Gastroesophageal sphincter (tissue), 4 donors: ENCODE results near the gene SUOX. TPM values are rescaled to one million over a fixed set of nuclear protein-coding genes. Genes with fewer than 3 reads are reported as not detected.
"Not testable (repeated sequence)": the region's sequence is repeated elsewhere in the genome, so short reads cannot be mapped to it uniquely, and the experiment has no call there.

Source experiments
- ATAC-seq: fragments of 150-250 bp; one replicate; pipeline ENCODE4 v1.9.1; 2016; ENCODE audit warnings: mild to moderate bottlenecking, moderate library complexity
- H3K27ac ChIP-seq, 4 donors: fragments of 200-600 bp; sonication (generic) in 3 of 4; 1 replicate in 3 of 4; 2 replicates in 1 of 4; pipeline ENCODE4 v1.5.1; 2016 to 2019
- H3K27me3 ChIP-seq: fragments of 200-600 bp; sonication (generic); one replicate; pipeline ENCODE4 v1.5.1; 2019
- H3K36me3 ChIP-seq, 2 donors: fragments of 200-600 bp; sonication (generic); one replicate each; pipeline ENCODE4 v1.5.1; 2019; ENCODE audit warnings: control low read depth in 1 of 2
- H3K4me1 ChIP-seq, 3 donors: fragments of 200-600 bp; sonication (generic); 1 replicate in 2 of 3; 2 replicates in 1 of 3; pipeline ENCODE4 v1.5.1; 2016 to 2019; ENCODE audit warnings: control low read depth in 2 of 3
- H3K4me3 ChIP-seq, 2 donors: fragments of 200-600 bp; sonication (generic); one replicate each; pipeline ENCODE4 v1.5.1; 2019; ENCODE audit warnings: mild to moderate bottlenecking in 1 of 2, moderate library complexity in 1 of 2
- H3K9me3 ChIP-seq, 3 donors: fragments of 200-600 bp; sonication (generic); one replicate each; pipeline ENCODE4 v1.5.1; 2017 to 2019; ENCODE audit warnings: control low read depth in 2 of 3
- EP300 ChIP-seq: sonication (generic); formaldehyde crosslinking; IDR thresholded peaks from one replicate; pipeline ENCODE4 v1.6.1; 2017; ENCODE audit warnings: antibody characterized with exemption, mild to moderate bottlenecking
- POLR2A ChIP-seq, 2 donors: fragments of 450-650 bp; IDR thresholded peaks; one replicate each; pipeline ENCODE4 v1.6.1; 2017; ENCODE audit warnings: antibody characterized with exemption in 2 of 2, mild to moderate bottlenecking in 2 of 2, moderate library complexity in 1 of 2
- POLR2AphosphoS5 ChIP-seq: sonication (generic); formaldehyde crosslinking; IDR thresholded peaks from one replicate; pipeline ENCODE4 v1.6.1; 2017; ENCODE audit warnings: antibody characterized with exemption
- WGBS, 2 donors: methylation state at CpG; one replicate each; pipeline ENCODE4 v1.1.5; 2018; ENCODE audit warnings: low coverage in 1 of 2; 5-methylcytosine and 5-hydroxymethylcytosine counted together
- total RNA-seq, 4 donors: library from RNA; depleted of rRNA; stranded (reverse); fragments of >200 nt; gene quantifications; one replicate each; pipeline ENCODE4 v1.1.0, GENCODE V29; 2016
- TF ChIP-seq, protein P1 (sequence below), 4 experiments: fragments of 200-600 bp in 2 of 4; fragments of 450-650 bp in 2 of 4; sonication (generic) in 1 of 4; IDR thresholded peaks; one replicate each; pipeline ENCODE4 v1.5.1; 2017 to 2019; ENCODE audit warnings: antibody characterized with exemption in 4 of 4, mild to moderate bottlenecking in 2 of 4, moderate library complexity in 2 of 4

SUOX gene
- total RNA-seq, 4 donors from 2014 or later: 17.3 to 30.7 (median 24.0) TPM

DNA sequence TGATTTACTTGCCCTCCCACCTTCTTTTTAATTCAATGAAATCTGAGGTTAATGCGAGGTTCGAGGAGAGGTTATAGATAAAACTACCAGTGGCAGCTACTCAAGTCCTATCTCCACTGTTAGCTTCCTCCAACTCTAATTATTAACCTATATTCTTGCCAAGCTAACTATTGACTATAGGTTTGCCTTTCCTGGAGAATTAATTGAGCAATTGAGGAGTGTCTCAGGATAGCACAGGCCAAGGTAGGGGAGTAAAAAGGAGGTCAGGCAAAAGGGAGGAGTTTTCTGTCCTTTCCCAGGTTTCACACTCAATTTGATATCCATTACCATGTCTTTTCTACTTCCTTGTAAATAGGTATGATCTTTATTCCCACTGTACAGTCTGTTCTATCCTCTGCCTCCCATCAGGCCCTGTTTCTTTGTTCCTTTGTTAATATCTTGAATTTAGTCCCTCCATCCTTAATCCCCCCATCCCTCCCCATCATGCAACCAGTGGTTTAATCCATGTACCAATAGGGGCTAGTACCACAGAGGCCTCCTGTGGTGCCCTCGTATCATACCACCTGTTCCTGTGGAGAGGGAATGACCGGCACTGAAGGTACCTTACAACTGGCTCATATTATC lies 3.7 kb upstream of the SUOX start:
- Histone ChIP-seq H3K4me3 (no peak overlapping the region), H3K4me1 (peaks cover 0 to 20% (median 8%) of the 10 kb centered on the region in 3 donors), H3K9me3 (no peaks in the 10 kb centered on the region), H3K27me3 (no peaks in the 10 kb centered on the region), H3K36me3 (peaks cover 0 to 72% of the 10 kb centered on the region in 2 donors), H3K27ac (no peak overlapping the region)
- WGBS, 2 donors: 68 to 69% methylated on average over 2 to 4 of the region's 4 CpGs
- no peak for ATAC-seq
- TF ChIP-seq POLR2A (IDR thresholded peaks at IDR 0.05): no peak
- TF ChIP-seq POLR2AphosphoS5: no peak
- TF ChIP-seq EP300: no peak
- TF ChIP-seq, protein P1, sequence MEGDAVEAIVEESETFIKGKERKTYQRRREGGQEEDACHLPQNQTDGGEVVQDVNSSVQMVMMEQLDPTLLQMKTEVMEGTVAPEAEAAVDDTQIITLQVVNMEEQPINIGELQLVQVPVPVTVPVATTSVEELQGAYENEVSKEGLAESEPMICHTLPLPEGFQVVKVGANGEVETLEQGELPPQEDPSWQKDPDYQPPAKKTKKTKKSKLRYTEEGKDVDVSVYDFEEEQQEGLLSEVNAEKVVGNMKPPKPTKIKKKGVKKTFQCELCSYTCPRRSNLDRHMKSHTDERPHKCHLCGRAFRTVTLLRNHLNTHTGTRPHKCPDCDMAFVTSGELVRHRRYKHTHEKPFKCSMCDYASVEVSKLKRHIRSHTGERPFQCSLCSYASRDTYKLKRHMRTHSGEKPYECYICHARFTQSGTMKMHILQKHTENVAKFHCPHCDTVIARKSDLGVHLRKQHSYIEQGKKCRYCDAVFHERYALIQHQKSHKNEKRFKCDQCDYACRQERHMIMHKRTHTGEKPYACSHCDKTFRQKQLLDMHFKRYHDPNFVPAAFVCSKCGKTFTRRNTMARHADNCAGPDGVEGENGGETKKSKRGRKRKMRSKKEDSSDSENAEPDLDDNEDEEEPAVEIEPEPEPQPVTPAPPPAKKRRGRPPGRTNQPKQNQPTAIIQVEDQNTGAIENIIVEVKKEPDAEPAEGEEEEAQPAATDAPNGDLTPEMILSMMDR (IDR thresholded peaks at IDR 0.05): no peak

DNA sequence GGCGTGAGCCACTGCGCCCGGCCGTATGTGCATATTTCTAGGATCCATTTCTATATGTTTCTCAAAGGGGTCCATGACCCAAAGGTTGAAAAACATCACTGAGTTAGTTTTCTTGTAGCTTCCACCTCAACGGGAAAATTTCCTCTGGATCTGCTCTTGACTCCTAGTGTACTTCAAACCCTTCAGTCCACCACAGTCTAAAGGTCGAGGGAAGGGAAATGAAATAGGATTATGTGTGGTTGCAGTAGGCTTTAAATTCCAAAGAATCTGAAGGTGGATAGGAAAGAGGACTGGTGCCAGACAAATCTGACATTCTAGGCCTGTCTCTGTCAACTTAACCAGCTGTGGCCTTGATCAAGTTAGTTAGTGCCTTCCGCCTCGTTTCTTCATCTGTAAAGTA lies 1.7 kb upstream of the SUOX start:
- 57 to 72% methylated on average over 3 to 7 of the region's 8 CpGs for WGBS, 2 donors

DNA sequence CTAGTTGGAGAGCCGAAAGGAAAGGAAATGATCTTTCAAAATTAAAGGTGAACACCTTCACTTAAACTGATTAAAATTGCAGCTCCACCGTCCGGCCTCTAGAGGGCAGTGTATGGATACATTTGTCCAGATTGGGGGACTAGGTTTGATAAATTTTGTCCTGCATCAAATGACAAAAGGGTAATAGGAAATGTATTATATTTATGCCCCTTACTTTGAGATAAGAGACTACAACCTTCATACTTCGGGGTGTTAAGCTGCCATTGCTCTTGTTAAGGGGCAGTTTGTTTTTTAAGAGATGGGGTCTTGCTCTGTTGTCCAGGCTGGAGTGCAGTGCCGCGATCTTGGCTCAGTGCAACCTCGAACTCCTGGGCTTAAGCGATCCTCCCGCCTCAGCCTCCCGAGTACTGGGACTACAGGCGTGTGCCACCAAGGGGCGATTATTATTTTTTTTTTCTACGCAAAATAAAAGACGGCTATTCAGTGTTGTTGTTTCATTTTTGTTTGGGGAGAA lies 818 bp upstream of the SUOX start:
- no peaks in the 10 kb centered on the region for H3K27me3 ChIP-seq
- H3K9me3 ChIP-seq: no peaks in the 10 kb centered on the region
- H3K27ac ChIP-seq: peak overlapping the region; percentile 62 to 89 (median 84)
- peaks cover 0 to 28% (median 8%) of the 10 kb centered on the region in 3 donors for H3K4me1 ChIP-seq
- peaks cover 0 to 65% of the 10 kb centered on the region in 2 donors for H3K36me3 ChIP-seq
- TF ChIP-seq POLR2AphosphoS5: no peak
- TF ChIP-seq, protein P1 (IDR thresholded peaks at IDR 0.05): peak in 3 of 4 experiments; percentile 80 to 91 (median 85)
- WGBS, 2 donors: 3 to 31% methylated on average over 8 to 14 of the region's 14 CpGs
- no peak for ATAC-seq
- H3K4me3 ChIP-seq: peak overlapping the region; percentile 64 to 71

More for the DNA sequence above, 1.7 kb upstream of the SUOX start:
- ATAC-seq: no peak
- Histone ChIP-seq H3K36me3 (peaks cover 0 to 69% of the 10 kb centered on the region in 2 donors), H3K27ac (no peak overlapping the region), H3K9me3 (no peaks in the 10 kb centered on the region), H3K4me3 (no peak overlapping the region), H3K27me3 (no peaks in the 10 kb centered on the region), H3K4me1 (peaks cover 0 to 28% (median 8%) of the 10 kb centered on the region in 3 donors)
- no peak for TF ChIP-seq EP300
- no peak for TF ChIP-seq POLR2A (IDR thresholded peaks at IDR 0.05)
- TF ChIP-seq, protein P1 (IDR thresholded peaks at IDR 0.05): no peak
- TF ChIP-seq POLR2AphosphoS5: no peak

DNA sequence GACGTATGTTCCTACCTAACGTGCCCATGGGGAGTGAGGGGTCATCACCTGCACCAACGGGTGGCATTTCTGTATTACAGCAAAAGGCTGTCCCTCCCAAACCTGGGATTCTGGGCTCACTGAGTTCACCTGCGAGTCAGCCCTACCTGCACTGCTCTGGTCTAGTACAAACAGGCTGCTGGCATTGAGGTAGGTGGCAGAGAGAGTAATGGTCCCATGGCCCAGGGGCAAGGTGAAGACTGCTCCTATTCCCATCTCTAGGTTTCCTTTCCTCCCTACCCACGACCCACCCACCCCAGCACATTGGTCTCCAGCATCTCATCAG lies 421 bp downstream of the SUOX start:
- peaks cover 0 to 28% (median 8%) of the 10 kb centered on the region in 3 donors for H3K4me1 ChIP-seq
- H3K27me3 ChIP-seq: no peaks in the 10 kb centered on the region
- no peaks in the 10 kb centered on the region for H3K9me3 ChIP-seq
- peak overlapping the region; percentile 68 to 89 (median 84) for H3K27ac ChIP-seq
- ATAC-seq: no peak
- WGBS, 2 donors: 0% methylated on average over 1 of the region's 5 CpGs; no CpG with 5 or more reads in 1 of the 2 donors
- TF ChIP-seq POLR2AphosphoS5: no peak
- TF ChIP-seq POLR2A (IDR thresholded peaks at IDR 0.05): no peak
- TF ChIP-seq, protein P1 (IDR thresholded peaks at IDR 0.05): no peak
- no peak for TF ChIP-seq EP300
- peaks cover 0 to 65% of the 10 kb centered on the region in 2 donors for H3K36me3 ChIP-seq
- H3K4me3 ChIP-seq: peak overlapping the region; percentile 64 to 71

DNA sequence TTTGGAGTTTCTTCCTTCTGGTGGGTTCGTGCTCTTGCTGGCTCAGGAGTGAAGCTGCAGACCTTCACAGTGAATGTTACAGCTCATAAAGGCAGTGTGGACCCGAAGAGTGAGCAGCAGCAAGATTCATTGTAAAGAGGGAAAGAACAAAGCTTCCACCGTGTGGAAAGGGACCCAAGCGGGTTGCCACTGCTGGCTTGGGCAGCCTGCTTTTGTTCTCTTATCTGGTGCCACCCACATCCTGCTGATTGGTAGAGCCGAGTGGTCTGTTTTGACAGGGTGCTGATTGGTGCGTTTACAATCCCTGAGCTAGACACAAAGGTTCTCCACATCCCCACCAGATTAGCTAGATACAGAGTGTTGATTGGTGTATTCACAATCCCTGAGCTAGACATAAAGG lies 2.4 kb downstream of the SUOX start:
- not testable (repeated sequence) for H3K27ac ChIP-seq, H3K9me3 ChIP-seq, H3K27me3 ChIP-seq, H3K4me3 ChIP-seq, ATAC-seq
- Histone ChIP-seq H3K4me1 (peaks cover 0 to 28% (median 8%) of the 10 kb centered on the region in 3 donors), H3K36me3 (peaks cover 0 to 65% of the 10 kb centered on the region in 2 donors)
- WGBS, 2 donors: 63% methylated on average over 6 of the region's 6 CpGs; no CpG with 5 or more reads in 1 of the 2 donors

DNA sequence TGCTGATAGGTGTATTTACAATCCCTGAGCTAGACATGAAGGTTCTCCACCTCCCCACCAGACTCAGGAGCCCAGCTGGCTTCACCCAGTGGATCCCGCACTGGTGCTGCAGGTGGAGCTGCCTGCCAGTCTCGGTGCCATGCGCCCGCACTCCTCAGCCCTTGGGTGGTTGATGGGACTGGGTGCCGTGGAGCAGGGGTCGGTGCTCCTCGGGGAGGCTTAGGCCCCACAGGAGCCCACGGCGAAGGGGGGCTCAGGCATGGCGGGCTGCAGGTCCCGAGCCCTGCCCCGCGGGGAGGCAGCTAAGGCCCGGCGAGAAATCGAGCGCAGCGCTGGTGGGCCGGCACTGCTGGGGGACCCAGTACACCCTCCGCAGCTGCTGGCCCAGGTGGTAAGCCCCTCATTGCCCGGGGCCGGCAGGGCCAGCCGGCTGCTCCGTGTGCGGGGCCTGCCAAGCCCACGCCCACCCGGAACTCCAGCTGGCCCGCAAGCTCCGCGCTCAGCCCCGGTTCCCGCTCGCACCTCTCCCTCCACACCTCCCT lies 3.0 kb downstream of the SUOX start:
- not testable (repeated sequence) for H3K9me3 ChIP-seq, H3K27me3 ChIP-seq, H3K27ac ChIP-seq, H3K4me3 ChIP-seq, ATAC-seq
- Histone ChIP-seq H3K36me3 (peaks cover 0 to 65% of the 10 kb centered on the region in 2 donors), H3K4me1 (peaks cover 0 to 28% (median 8%) of the 10 kb centered on the region in 3 donors)
- no CpG with 5 or more reads among the region's 33 CpGs for WGBS, 2 donors
